ENCODE data around the gene PRAMEF13. TPM values are rescaled to one million over a fixed set of nuclear protein-coding genes. Genes with fewer than 3 reads are reported as not detected.
"Not testable (repeated sequence)": the region's sequence is repeated elsewhere in the genome, so short reads cannot be mapped to it uniquely, and the experiment has no call there.

PRAMEF13 gene
- total RNA-seq (2021; ENCODE audit: unreplicated experiment) (not detected), Bru-seq, nascent RNA (not detected), BruChase-seq, experiment 1, labeled RNA remaining after a 6-hour chase (not detected), BruChase-seq, experiment 2, labeled RNA remaining after a 2-hour chase (not detected)
- polyA plus RNA-seq (2012): not detected in 2 replicates
- long read RNA-seq: 0 reads

DNA sequence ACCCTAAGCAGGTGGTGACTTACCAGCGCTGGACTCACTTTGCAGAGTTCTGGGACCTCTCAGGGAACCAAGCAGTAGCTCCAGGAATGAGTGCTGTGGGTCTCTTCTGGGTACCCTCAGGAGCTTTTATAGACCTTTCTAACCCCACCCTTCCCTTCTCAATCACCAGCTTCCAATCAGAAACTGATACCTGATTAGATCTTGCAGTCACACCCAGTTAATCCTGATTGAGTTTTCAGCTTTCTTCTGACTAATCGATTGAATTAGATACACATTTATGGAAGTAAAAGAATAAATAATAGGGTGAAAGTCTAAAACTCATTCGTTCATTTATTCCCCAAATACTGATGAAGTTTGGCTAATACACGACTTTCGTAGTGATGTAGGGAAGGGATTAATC lies at the start of gene PRAMEF13:
PRAMEF13 (minus strand) TSS at position 101 of the 400 bp plus-strand sequence. CDS start 1,820 bp downstream, outside the sequence.
- H3K9me3 ChIP-seq (ENCODE audit: control insufficient read depth in 1 of 2, insufficient read depth in 1 of 2, low read depth in 1 of 2, low read length in 2 of 2); H3K27me3 ChIP-seq (ENCODE audit: insufficient read depth, low read length); H3K9ac ChIP-seq (ENCODE audit: low read length); intact Hi-C loops (cut with micrococcal nuclease); BruUV-seq (replicated peaks); DNase-seq (ENCODE audit: low read depth, low spot score); H3K4me1 ChIP-seq (ENCODE audit: control insufficient read depth in 1 of 2, insufficient read depth in 2 of 2, low read length in 2 of 2); H3K4me3 ChIP-seq (replicated peaks in 1 of 2; ENCODE audit: low read depth in 1 of 2, low read length in 2 of 2); H4K20me1 ChIP-seq (ENCODE audit: insufficient read depth); H3K27ac ChIP-seq (ENCODE audit: low read depth, low read length); H2AFZ ChIP-seq (ENCODE audit: low read depth, low read length, poor library complexity, severe bottlenecking); POLR2A ChIA-PET; ATAC-seq; H3K36me3 ChIP-seq (ENCODE audit: control insufficient read depth in 1 of 2, insufficient read depth in 2 of 2, low read length in 2 of 2); H3K9me2 ChIP-seq (ENCODE audit: insufficient read depth); CTCF ChIA-PET; H3K79me2 ChIP-seq (ENCODE audit: insufficient read depth, low read length); RAD21 ChIA-PET (ENCODE audit: low non-redundant PET in 1 of 2, low total read pairs in 2 of 2, uncharacterized antibody in 2 of 2, unreplicated experiment in 2 of 2); H3K4me2 ChIP-seq (ENCODE audit: low read length): not testable (repeated sequence)

DNA sequence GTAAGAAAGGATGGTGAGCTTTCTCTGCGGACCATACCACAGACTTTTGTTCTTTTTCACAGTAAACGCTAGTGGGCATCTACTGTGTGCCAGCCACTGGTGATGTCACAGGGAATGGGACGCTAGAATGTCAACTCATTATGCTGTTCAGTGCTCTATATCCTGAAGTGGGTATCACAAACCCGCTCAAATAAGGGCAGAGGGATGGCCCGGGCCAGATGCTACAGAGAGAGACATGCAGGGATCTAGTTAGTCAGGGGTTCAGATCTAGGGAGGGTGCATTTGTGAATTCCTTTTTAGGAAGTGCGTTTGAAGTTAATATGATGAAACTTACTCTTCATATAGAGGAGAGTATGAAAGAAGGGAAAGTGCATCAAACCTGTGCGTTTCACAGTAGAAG lies 45.9 kb upstream of the PRAMEF13 start:
- RAD21 ChIA-PET (ENCODE audit: low non-redundant PET in 1 of 2, low total read pairs in 2 of 2, uncharacterized antibody in 2 of 2, unreplicated experiment in 2 of 2); BruUV-seq (replicated peaks); H4K20me1 ChIP-seq (ENCODE audit: insufficient read depth); H3K9me3 ChIP-seq (ENCODE audit: control insufficient read depth in 1 of 2, insufficient read depth in 1 of 2, low read depth in 1 of 2, low read length in 2 of 2); H3K9me2 ChIP-seq (ENCODE audit: insufficient read depth); H3K27me3 ChIP-seq (ENCODE audit: insufficient read depth, low read length); H2AFZ ChIP-seq (ENCODE audit: low read depth, low read length, poor library complexity, severe bottlenecking); DNase-seq (ENCODE audit: low read depth, low spot score); H3K4me2 ChIP-seq (ENCODE audit: low read length); POLR2A ChIA-PET; H3K4me1 ChIP-seq (ENCODE audit: control insufficient read depth in 1 of 2, insufficient read depth in 2 of 2, low read length in 2 of 2); H3K4me3 ChIP-seq (replicated peaks in 1 of 2; ENCODE audit: low read depth in 1 of 2, low read length in 2 of 2); intact Hi-C loops (cut with micrococcal nuclease); ATAC-seq; H3K36me3 ChIP-seq (ENCODE audit: control insufficient read depth in 1 of 2, insufficient read depth in 2 of 2, low read length in 2 of 2); CTCF ChIA-PET; H3K27ac ChIP-seq (ENCODE audit: low read depth, low read length); H3K79me2 ChIP-seq (ENCODE audit: insufficient read depth, low read length); H3K9ac ChIP-seq (ENCODE audit: low read length): not testable (repeated sequence)

- H3K4me2 ChIP-seq (ENCODE audit: low read length); H4K20me1 ChIP-seq (ENCODE audit: insufficient read depth); H3K9me2 ChIP-seq (ENCODE audit: insufficient read depth); H3K27me3 ChIP-seq (ENCODE audit: insufficient read depth, low read length); ATAC-seq; H3K9me3 ChIP-seq (ENCODE audit: control insufficient read depth in 1 of 2, insufficient read depth in 1 of 2, low read depth in 1 of 2, low read length in 2 of 2); DNase-seq (ENCODE audit: low read depth, low spot score); H3K36me3 ChIP-seq (ENCODE audit: control insufficient read depth in 1 of 2, insufficient read depth in 2 of 2, low read length in 2 of 2); CTCF ChIA-PET; intact Hi-C loops (cut with micrococcal nuclease); BruUV-seq (replicated peaks); H3K27ac ChIP-seq (ENCODE audit: low read depth, low read length); H3K4me1 ChIP-seq (ENCODE audit: control insufficient read depth in 1 of 2, insufficient read depth in 2 of 2, low read length in 2 of 2); H3K9ac ChIP-seq (ENCODE audit: low read length); H3K4me3 ChIP-seq (replicated peaks in 1 of 2; ENCODE audit: low read depth in 1 of 2, low read length in 2 of 2); POLR2A ChIA-PET; RAD21 ChIA-PET (ENCODE audit: low non-redundant PET in 1 of 2, low total read pairs in 2 of 2, uncharacterized antibody in 2 of 2, unreplicated experiment in 2 of 2); H2AFZ ChIP-seq (ENCODE audit: low read depth, low read length, poor library complexity, severe bottlenecking); H3K79me2 ChIP-seq (ENCODE audit: insufficient read depth, low read length): not testable (repeated sequence)
Measured at GRCh38 chr1:13246554-13246871, 45.3 kb upstream of the PRAMEF13 start.

GRCh38 chr1:13245841-13246553 lies 44.8 kb upstream of the PRAMEF13 start:
- H3K79me2 ChIP-seq (ENCODE audit: insufficient read depth, low read length); H3K4me1 ChIP-seq (ENCODE audit: control insufficient read depth in 1 of 2, insufficient read depth in 2 of 2, low read length in 2 of 2); H3K27ac ChIP-seq (ENCODE audit: low read depth, low read length); H3K9me2 ChIP-seq (ENCODE audit: insufficient read depth); H3K9ac ChIP-seq (ENCODE audit: low read length); RAD21 ChIA-PET (ENCODE audit: low non-redundant PET in 1 of 2, low total read pairs in 2 of 2, uncharacterized antibody in 2 of 2, unreplicated experiment in 2 of 2); H3K36me3 ChIP-seq (ENCODE audit: control insufficient read depth in 1 of 2, insufficient read depth in 2 of 2, low read length in 2 of 2); DNase-seq (ENCODE audit: low read depth, low spot score); H2AFZ ChIP-seq (ENCODE audit: low read depth, low read length, poor library complexity, severe bottlenecking); H3K27me3 ChIP-seq (ENCODE audit: insufficient read depth, low read length); BruUV-seq (replicated peaks); H3K4me3 ChIP-seq (replicated peaks in 1 of 2; ENCODE audit: low read depth in 1 of 2, low read length in 2 of 2); intact Hi-C loops (cut with micrococcal nuclease); H4K20me1 ChIP-seq (ENCODE audit: insufficient read depth); POLR2A ChIA-PET; H3K4me2 ChIP-seq (ENCODE audit: low read length); ATAC-seq; CTCF ChIA-PET; H3K9me3 ChIP-seq (ENCODE audit: control insufficient read depth in 1 of 2, insufficient read depth in 1 of 2, low read depth in 1 of 2, low read length in 2 of 2): not testable (repeated sequence)

All from HCT116 (cell line).